ENCODE results near the gene POLD3.

- TF ChIP-seq, protein P1, sequence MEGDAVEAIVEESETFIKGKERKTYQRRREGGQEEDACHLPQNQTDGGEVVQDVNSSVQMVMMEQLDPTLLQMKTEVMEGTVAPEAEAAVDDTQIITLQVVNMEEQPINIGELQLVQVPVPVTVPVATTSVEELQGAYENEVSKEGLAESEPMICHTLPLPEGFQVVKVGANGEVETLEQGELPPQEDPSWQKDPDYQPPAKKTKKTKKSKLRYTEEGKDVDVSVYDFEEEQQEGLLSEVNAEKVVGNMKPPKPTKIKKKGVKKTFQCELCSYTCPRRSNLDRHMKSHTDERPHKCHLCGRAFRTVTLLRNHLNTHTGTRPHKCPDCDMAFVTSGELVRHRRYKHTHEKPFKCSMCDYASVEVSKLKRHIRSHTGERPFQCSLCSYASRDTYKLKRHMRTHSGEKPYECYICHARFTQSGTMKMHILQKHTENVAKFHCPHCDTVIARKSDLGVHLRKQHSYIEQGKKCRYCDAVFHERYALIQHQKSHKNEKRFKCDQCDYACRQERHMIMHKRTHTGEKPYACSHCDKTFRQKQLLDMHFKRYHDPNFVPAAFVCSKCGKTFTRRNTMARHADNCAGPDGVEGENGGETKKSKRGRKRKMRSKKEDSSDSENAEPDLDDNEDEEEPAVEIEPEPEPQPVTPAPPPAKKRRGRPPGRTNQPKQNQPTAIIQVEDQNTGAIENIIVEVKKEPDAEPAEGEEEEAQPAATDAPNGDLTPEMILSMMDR (IDR thresholded peaks at IDR 0.05; ENCODE audit: low read depth, low read length) = peak; percentile 85
- TF ChIP-seq MAX (IDR thresholded peaks at IDR 0.05; ENCODE audit: low read depth, low read length) = peak; percentile 42; the same call in 1 of the 2 replicates
These were observed 21.9 kb upstream of the POLD3 start for GRCh38 chr11:74570266-74571061.

Measured in NB4 (cell line).